ENCODE results near the gene ADAMTS2. TPM values are rescaled to one million over a fixed set of nuclear protein-coding genes. Genes with fewer than 3 reads are reported as not detected.

The ADAMTS2 gene
- total and polyA plus RNA-seq, 2 experiments from 2014 or later, result 1.6 to 8.1 TPM

GRCh38 chr5:179254638-179255271, 90.5 kb downstream of the ADAMTS2 start:
- H3K27me3 ChIP-seq (ENCODE audit: insufficient read depth), result no peaks in the 10 kb centered on the region
- no peaks in the 10 kb centered on the region for H3K36me3 Mint-ChIP-seq (ENCODE audit: low read depth)
- TF ChIP-seq ZNF331 (CRISPR knock-in tag; IDR thresholded peaks at IDR 0.05; ENCODE audit: low read depth) (no peak), EZH2 (IDR thresholded peaks at IDR 0.05; ENCODE audit: low read depth, unreplicated experiment) (no peak), CREB1 (CRISPR knock-in tag; IDR thresholded peaks at IDR 0.05; ENCODE audit: low read depth) (no peak), CTCF (conservative IDR thresholded peaks at IDR 0.05; ENCODE audit: low read depth in 2 of 2) (no peak), ZNF462 (CRISPR knock-in tag; IDR thresholded peaks at IDR 0.05) (no peak), ETS1 (IDR thresholded peaks at IDR 0.05) (no peak), ZNF114 (CRISPR knock-in tag; IDR thresholded peaks at IDR 0.05) (no peak), REST (IDR thresholded peaks at IDR 0.05; ENCODE audit: unreplicated experiment) (no peak), STAT1 (IDR thresholded peaks at IDR 0.05; ENCODE audit: unreplicated experiment) (no peak), NANOG (IDR thresholded peaks at IDR 0.05; ENCODE audit: borderline replicate concordance) (no peak), POLR2AphosphoS5 (IDR thresholded peaks at IDR 0.05; ENCODE audit: low read depth) (no peak), JUNB (IDR thresholded peaks at IDR 0.05; ENCODE audit: unreplicated experiment) (no peak), EZH2phosphoT487 (IDR thresholded peaks at IDR 0.05; ENCODE audit: unreplicated experiment) (no peak)
- H3K27ac Mint-ChIP-seq, result no peak overlapping the region
- ATAC-seq (no peak), DNase-seq (ENCODE audit: low spot score) (no peak)
- no peak overlapping the region for H2AFZ ChIP-seq
- no peaks in the 10 kb centered on the region for H3K79me2 ChIP-seq (replicated peaks; ENCODE audit: insufficient read depth)
- peaks cover 1% of the 10 kb centered on the region for H3K27me3 Mint-ChIP-seq (ENCODE audit: insufficient read depth, low read depth, poor library complexity)
- no peaks in the 10 kb centered on the region for H3K9me3 Mint-ChIP-seq
- H3K4me1 ChIP-seq (ENCODE audit: insufficient read depth), result no peaks in the 10 kb centered on the region
- H3F3A ChIP-seq (replicated peaks; ENCODE audit: low read depth), result no peaks in the 10 kb centered on the region
- H3K27ac ChIP-seq (ENCODE audit: low read depth), result no peak overlapping the region
- no peak overlapping the region for H3K4me3 Mint-ChIP-seq
- no peaks in the 10 kb centered on the region for H3K9me2 ChIP-seq (ENCODE audit: insufficient read depth)
- H3K36me3 ChIP-seq (ENCODE audit: insufficient read depth), result no peaks in the 10 kb centered on the region
- no peak overlapping the region for H3K4me2 ChIP-seq
- no peak overlapping the region for H3K4me3 ChIP-seq
- no peaks in the 10 kb centered on the region for H3K4me1 Mint-ChIP-seq
- H4K20me1 ChIP-seq (replicated peaks; ENCODE audit: insufficient read depth), result no peaks in the 10 kb centered on the region

Data from GM23338 (cell line).